ENCODE data around the gene GANAB. TPM values are rescaled to one million over a fixed set of nuclear protein-coding genes. Genes with fewer than 3 reads are reported as not detected.

Gene GANAB
- total RNA-seq, 1 donor from 2014 or later = 228 TPM

DNA sequence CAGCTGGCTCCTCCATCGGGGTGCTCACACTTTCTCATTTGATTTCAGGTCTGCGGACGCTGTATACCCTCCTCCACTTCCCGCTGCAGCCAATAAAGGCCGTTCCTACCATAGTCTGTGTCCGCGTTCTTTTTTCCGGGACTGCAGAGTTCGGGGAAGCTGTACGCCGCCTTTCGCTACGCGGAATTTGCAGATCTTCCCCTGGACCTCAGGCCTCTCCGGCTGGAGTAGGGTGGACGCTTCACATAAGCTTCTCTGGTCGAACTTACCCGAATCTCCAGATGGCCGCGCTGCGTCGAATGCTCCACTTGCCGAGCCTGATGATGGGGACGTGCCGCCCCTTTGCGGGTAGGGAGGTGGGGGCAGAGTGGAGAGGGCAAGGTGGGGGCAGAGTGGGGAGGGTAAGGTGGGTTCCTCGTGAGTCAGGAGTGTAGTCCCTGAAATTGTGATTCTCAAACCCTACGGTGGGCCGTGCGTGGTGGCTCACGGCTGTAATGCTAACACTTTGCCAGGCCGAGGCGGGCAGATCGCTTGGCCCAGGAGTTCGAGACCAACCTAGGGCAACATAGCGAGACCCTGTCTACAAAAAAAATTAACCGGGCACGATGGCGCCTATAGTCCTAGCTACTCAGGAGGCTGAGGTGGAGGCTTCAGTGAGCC is 19.3 kb upstream of the GANAB start:
- peaks cover 49% of the 10 kb centered on the region for H3K4me1 ChIP-seq

DNA sequence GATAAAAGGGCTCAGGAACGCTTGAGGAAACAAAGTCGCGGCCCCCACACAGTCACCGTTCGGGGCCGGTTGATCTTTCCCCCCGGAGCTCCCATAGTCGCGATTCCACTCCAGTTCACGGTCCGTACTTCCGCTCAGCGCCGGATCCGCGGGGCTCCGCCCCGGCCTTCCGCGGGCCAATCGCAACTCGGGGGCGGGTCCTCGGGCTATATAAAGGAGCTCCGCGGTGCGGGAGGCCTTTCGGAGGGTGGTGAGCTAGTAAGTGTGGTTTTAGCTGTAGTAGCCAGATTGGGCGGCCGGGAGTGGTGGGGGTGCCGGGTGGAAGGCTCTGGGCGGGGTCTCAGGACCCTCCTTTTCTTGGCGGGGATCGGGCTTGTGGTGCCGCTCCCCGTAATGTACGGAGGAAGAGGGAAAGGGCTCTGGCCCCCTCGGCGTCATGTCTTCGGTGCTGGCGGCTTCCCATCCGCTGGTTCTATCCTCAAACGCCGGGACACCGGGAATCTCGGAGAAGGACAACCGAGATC is 18.7 kb upstream of the GANAB start, which contains the start of the genes C11orf98 and CSKMT:
TSS of gene C11orf98 (minus strand) at position 136 of the 524 bp plus-strand sequence. CDS start at position 95, 41 bp downstream.
TSS of gene CSKMT (plus strand) at position 238 of the 524 bp plus-strand sequence. CDS start 568 bp downstream, outside the sequence.
- peak within 1 kb of the TSS; percentile 92 for H3K4me3 ChIP-seq
- TF ChIP-seq, protein P1, sequence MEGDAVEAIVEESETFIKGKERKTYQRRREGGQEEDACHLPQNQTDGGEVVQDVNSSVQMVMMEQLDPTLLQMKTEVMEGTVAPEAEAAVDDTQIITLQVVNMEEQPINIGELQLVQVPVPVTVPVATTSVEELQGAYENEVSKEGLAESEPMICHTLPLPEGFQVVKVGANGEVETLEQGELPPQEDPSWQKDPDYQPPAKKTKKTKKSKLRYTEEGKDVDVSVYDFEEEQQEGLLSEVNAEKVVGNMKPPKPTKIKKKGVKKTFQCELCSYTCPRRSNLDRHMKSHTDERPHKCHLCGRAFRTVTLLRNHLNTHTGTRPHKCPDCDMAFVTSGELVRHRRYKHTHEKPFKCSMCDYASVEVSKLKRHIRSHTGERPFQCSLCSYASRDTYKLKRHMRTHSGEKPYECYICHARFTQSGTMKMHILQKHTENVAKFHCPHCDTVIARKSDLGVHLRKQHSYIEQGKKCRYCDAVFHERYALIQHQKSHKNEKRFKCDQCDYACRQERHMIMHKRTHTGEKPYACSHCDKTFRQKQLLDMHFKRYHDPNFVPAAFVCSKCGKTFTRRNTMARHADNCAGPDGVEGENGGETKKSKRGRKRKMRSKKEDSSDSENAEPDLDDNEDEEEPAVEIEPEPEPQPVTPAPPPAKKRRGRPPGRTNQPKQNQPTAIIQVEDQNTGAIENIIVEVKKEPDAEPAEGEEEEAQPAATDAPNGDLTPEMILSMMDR (IDR thresholded peaks at IDR 0.05) = no peak
- peaks cover 43% of the 10 kb centered on the region for H3K4me1 ChIP-seq
- no peaks in the 10 kb centered on the region for H3K27me3 ChIP-seq (ENCODE audit: low read depth)
- H3K9me3 ChIP-seq = no peaks in the 10 kb centered on the region
- H3K36me3 ChIP-seq = peaks cover 32% of the 10 kb centered on the region
- DNase-seq (peak; percentile 95), ATAC-seq (peak; percentile 99)
- H3K27ac ChIP-seq = peak within 1 kb of the TSS; percentile 91
- intact Hi-C loops (cut with DNase I) = no loop called here

More for the DNA sequence above, 19.3 kb upstream of the GANAB start:
- peak overlapping the region; percentile 92 for H3K4me3 ChIP-seq
- ATAC-seq (peak; percentile 62 to 63), DNase-seq (peak; percentile 66)
- H3K36me3 ChIP-seq = peaks cover 32% of the 10 kb centered on the region
- peak overlapping the region; percentile 91 for H3K27ac ChIP-seq
- H3K27me3 ChIP-seq (ENCODE audit: low read depth) = no peaks in the 10 kb centered on the region
- intact Hi-C loops (cut with DNase I) = no loop called here
- TF ChIP-seq, protein P1 (IDR thresholded peaks at IDR 0.05) = no peak
- H3K9me3 ChIP-seq = no peaks in the 10 kb centered on the region

DNA sequence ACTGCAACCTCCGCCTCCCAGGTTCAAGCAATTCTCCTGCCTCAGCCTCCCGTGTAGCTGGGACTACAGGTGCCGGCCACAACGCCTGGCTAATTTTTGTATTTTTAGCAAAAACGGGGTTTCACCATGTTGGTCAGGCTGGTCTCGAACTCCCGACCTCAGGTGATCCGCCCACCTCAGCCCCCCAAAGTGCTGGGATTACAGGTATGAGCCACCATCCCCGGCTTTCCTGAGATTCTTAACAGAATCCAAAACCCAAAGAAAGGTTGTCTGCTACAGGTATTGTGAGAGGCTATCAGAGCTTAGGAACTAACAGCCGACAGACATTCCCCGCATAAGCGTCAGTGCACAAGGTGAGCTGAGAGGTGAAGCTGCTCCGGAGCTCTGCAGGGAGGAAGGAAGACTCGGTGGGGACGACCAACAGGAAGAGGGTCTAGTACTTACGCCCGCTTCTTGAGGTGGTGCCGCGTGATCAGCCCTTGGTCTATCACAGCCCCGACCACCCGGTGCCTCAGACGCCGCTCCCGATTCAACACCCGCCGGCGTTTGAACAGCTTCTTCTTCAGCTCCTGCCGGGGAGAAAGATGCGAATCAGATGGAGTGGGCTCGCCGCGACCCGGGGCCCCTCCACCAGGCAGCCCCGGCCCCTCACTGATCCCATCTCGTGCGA is 18.1 kb upstream of the GANAB start:
- TF ChIP-seq, protein P1 (IDR thresholded peaks at IDR 0.05) = no peak
- DNase-seq (peak; percentile 67), ATAC-seq (peak; percentile 67 to 72)
- intact Hi-C loops (cut with DNase I) = no loop called here
- H3K27me3 ChIP-seq (ENCODE audit: low read depth) = no peaks in the 10 kb centered on the region
- peaks cover 32% of the 10 kb centered on the region for H3K36me3 ChIP-seq
- no peaks in the 10 kb centered on the region for H3K9me3 ChIP-seq
- H3K4me3 ChIP-seq = peak overlapping the region; percentile 92
- H3K4me1 ChIP-seq = peaks cover 39% of the 10 kb centered on the region
- H3K27ac ChIP-seq = peak overlapping the region; percentile 91

DNA sequence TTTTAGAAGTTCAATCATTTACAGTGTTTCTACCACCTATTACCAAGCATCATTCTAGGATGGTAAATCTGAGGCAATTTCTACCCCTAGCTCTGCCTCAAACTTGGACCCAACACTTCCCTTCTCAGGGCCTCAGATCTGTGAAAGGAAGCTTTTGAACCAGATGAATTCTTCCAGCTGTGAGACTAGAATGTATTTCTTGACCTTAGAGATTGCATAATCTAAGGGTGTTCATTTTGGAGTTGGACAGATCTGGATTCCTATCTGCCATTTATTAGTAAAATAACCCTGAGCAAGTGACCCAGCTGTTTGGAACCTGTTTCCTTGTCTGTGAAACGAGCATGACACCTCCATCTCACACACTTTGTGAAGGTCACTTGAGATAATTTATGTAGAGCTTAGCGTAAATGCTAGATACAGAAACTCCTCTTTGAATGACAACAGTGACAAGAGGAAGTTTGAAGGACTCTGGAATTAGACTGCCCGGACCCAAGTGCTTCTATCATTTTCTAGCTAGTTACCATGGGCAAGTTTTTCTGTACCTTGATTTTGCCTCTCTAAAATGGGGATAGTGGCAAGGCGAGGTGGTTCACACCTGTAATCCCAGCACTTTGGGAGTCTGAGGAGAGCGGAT is 10.5 kb upstream of the GANAB start:
- Histone ChIP-seq H3K9me3 (no peaks in the 10 kb centered on the region), H3K27me3 (ENCODE audit: low read depth) (no peaks in the 10 kb centered on the region), H3K4me1 (peaks cover 8% of the 10 kb centered on the region), H3K27ac (no peak overlapping the region), H3K4me3 (no peak overlapping the region), H3K36me3 (peaks cover 4% of the 10 kb centered on the region)
- TF ChIP-seq, protein P1 (IDR thresholded peaks at IDR 0.05) = no peak
- ATAC-seq (no peak), DNase-seq (no peak)
- intact Hi-C loops (cut with DNase I) = no loop called here

DNA sequence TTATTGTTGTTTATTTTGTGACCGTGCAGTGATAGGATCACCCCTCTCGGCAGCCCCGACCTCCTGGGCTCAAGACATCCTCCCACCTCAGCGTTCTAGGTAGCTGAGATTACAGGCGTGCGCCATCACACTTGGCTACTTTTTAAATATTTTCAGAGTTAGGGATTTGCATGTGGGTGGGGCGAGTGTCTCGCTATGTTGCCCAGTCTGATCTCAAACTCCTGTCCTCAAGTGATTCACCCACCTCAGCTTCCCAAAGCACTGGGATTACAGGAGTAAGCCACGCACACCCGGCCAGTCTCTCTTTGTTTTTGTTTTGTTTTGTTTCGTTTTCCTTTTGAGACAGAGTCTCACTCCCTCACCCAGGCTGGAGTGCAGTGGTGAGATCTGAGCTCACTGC is 7.9 kb upstream of the GANAB start:
- ATAC-seq (no peak), DNase-seq (no peak)
- no peak overlapping the region for H3K27ac ChIP-seq
- intact Hi-C loops (cut with DNase I) = no loop called here
- TF ChIP-seq, protein P1 (IDR thresholded peaks at IDR 0.05) = no peak
- no peaks in the 10 kb centered on the region for H3K27me3 ChIP-seq (ENCODE audit: low read depth)
- no peak overlapping the region for H3K4me3 ChIP-seq
- H3K36me3 ChIP-seq = peaks cover 6% of the 10 kb centered on the region
- no peaks in the 10 kb centered on the region for H3K9me3 ChIP-seq
- peaks cover 21% of the 10 kb centered on the region for H3K4me1 ChIP-seq

All from lower lobe of right lung (tissue), 2 donors.